HEK293 (cell line): ENCODE results near the gene SMIM41.

Source experiments
- CTCF ChIA-PET: fragments of 350-600 bp; formaldehyde crosslinking; extraction: SDS; loops from one replicate; lab custom pipeline; 2021; ENCODE audit warnings: antibody characterized with exemption; lab: Yijun Ruan, JAX
- POLR2A ChIA-PET: fragments of 300-600 bp; formaldehyde crosslinking; extraction: SDS; loops from one replicate; lab custom pipeline; 2020; ENCODE audit warnings: antibody characterized with exemption, inconsistent platforms; lab: Yijun Ruan, JAX
- H3K27ac ChIP-seq: fragments of 200-500 bp; sonication (Bioruptor generic); 2 replicates; pipeline ENCODE4 v1.5.1; 2014; ENCODE audit warnings: low read depth, low read length, control low read depth, inconsistent platforms; ENCODE audit errors: extremely low read depth
- H3K36me3 ChIP-seq, 2 experiments: fragments of 200-500 bp in 1 of 2; sonication (Bioruptor generic) in 1 of 2; 1 replicate in 1 of 2; 2 replicates in 1 of 2; pipeline ENCODE4 v1.5.1; 2014 to 2017; ENCODE audit warnings: inconsistent platforms in 2 of 2, low read length in 2 of 2; ENCODE audit not compliant: control insufficient read depth in 2 of 2, insufficient read depth in 1 of 2
- H3K4me1 ChIP-seq: fragments of 200-500 bp; sonication (Bioruptor generic); 2 replicates; pipeline ENCODE4 v1.5.1; 2014; ENCODE audit warnings: mild to moderate bottlenecking, low read length, inconsistent platforms; ENCODE audit not compliant: control insufficient read depth, insufficient read depth
- H3K4me3 ChIP-seq: 2 replicates; pipeline ENCODE4 v1.5.1; 2011; ENCODE audit warnings: low read depth, mild to moderate bottlenecking, control low read depth, low read length, moderate library complexity
- H3K9me3 ChIP-seq: fragments of 200-500 bp; sonication (Bioruptor generic); 2 replicates; pipeline ENCODE4 v1.5.1; 2014; ENCODE audit warnings: low read depth, low read length, inconsistent platforms; ENCODE audit not compliant: control insufficient read depth, insufficient read depth
- BCL11B ChIP-seq: fragments of 450-650 bp; formaldehyde crosslinking; IDR thresholded peaks from 2 replicates; pipeline ENCODE4 v1.5.1; 2016; ENCODE audit warnings: low read depth, missing biosample characterization, missing genetic modification characterization
- GLI2 ChIP-seq: fragments of 450-650 bp; formaldehyde crosslinking; IDR thresholded peaks from 2 replicates; pipeline ENCODE4; 2017; ENCODE audit warnings: missing biosample characterization, missing genetic modification characterization, low read depth, borderline replicate concordance
- KLF7 ChIP-seq: fragments of 450-650 bp; formaldehyde crosslinking; IDR thresholded peaks from 2 replicates; pipeline ENCODE4 v1.5.1; 2016; ENCODE audit warnings: missing biosample characterization, missing genetic modification characterization, borderline replicate concordance
- MYNN ChIP-seq: fragments of 450-650 bp; formaldehyde crosslinking; IDR thresholded peaks from 2 replicates; pipeline ENCODE4 v1.5.1; 2016; ENCODE audit warnings: missing biosample characterization, missing genetic modification characterization, borderline replicate concordance
- SALL2 ChIP-seq: fragments of 450-650 bp; formaldehyde crosslinking; IDR thresholded peaks from 2 replicates; pipeline ENCODE4 v1.5.0; 2017; ENCODE audit warnings: missing biosample characterization, mild to moderate bottlenecking, missing genetic modification characterization, borderline replicate concordance
- SP7 ChIP-seq: fragments of 450-650 bp; formaldehyde crosslinking; IDR thresholded peaks from 2 replicates; pipeline ENCODE4 v1.5.1; 2016; ENCODE audit warnings: missing biosample characterization, missing genetic modification characterization
- ZBTB1 ChIP-seq: fragments of 450-650 bp; formaldehyde crosslinking; IDR thresholded peaks from 2 replicates; pipeline ENCODE4 v1.5.1; 2016; ENCODE audit warnings: missing biosample characterization, missing genetic modification characterization
- ZEB2 ChIP-seq: fragments of 450-650 bp; formaldehyde crosslinking; IDR thresholded peaks from 2 replicates; pipeline ENCODE4 v1.5.1; 2016; ENCODE audit warnings: missing biosample characterization, missing genetic modification characterization
- ZFHX2 ChIP-seq: fragments of 450-650 bp; formaldehyde crosslinking; conservative IDR thresholded peaks from 2 replicates; pipeline ENCODE4 v1.5.1; 2016; ENCODE audit warnings: missing biosample characterization, missing genetic modification characterization
- ZFP69B ChIP-seq: fragments of 450-650 bp; formaldehyde crosslinking; IDR thresholded peaks from 2 replicates; pipeline ENCODE4 v1.5.1; 2016; ENCODE audit warnings: missing biosample characterization, missing genetic modification characterization
- ZNF10 ChIP-seq: fragments of 450-650 bp; formaldehyde crosslinking; IDR thresholded peaks from 2 replicates; pipeline ENCODE4 v1.5.1; 2017; ENCODE audit warnings: missing biosample characterization, missing genetic modification characterization
- ZNF146 ChIP-seq: fragments of 450-650 bp; formaldehyde crosslinking; IDR thresholded peaks from 2 replicates; pipeline ENCODE4 v1.5.1; 2016; ENCODE audit warnings: missing biosample characterization, missing genetic modification characterization
- ZNF211 ChIP-seq: fragments of 450-650 bp; formaldehyde crosslinking; IDR thresholded peaks from 2 replicates; pipeline ENCODE4 v1.5.1; 2016; ENCODE audit warnings: low read depth, missing biosample characterization, missing genetic modification characterization
- ZNF529 ChIP-seq: fragments of 450-650 bp; formaldehyde crosslinking; IDR thresholded peaks from 2 replicates; pipeline ENCODE4 v1.5.1; 2017; ENCODE audit warnings: missing genetic modification characterization, missing biosample characterization; ENCODE audit not compliant: insufficient replicate concordance
- ZNF654 ChIP-seq: fragments of 450-650 bp; formaldehyde crosslinking; IDR thresholded peaks from 2 replicates; pipeline ENCODE4 v1.5.1; 2016; ENCODE audit warnings: low read depth, missing biosample characterization, missing genetic modification characterization
- ZNF701 ChIP-seq: fragments of 450-650 bp; formaldehyde crosslinking; IDR thresholded peaks from 2 replicates; pipeline ENCODE4 v1.5.1; 2016; ENCODE audit warnings: missing biosample characterization, missing genetic modification characterization
- ZNF76 ChIP-seq: fragments of 450-650 bp; formaldehyde crosslinking; IDR thresholded peaks from 2 replicates; pipeline ENCODE4; 2016; ENCODE audit warnings: low read depth, missing biosample characterization, missing genetic modification characterization, borderline replicate concordance
- TF ChIP-seq, protein P1 (sequence below): fragments of 450-650 bp; formaldehyde crosslinking; IDR thresholded peaks from 2 replicates; pipeline ENCODE4 v1.5.1; 2016; ENCODE audit warnings: missing biosample characterization, missing genetic modification characterization
- TF ChIP-seq, protein P2 (sequence below): fragments of 450-650 bp; formaldehyde crosslinking; IDR thresholded peaks from 2 replicates; pipeline ENCODE4 v1.5.1; 2016; ENCODE audit warnings: missing biosample characterization, missing genetic modification characterization
- TF ChIP-seq, protein P3 (sequence below): fragments of 450-650 bp; formaldehyde crosslinking; IDR thresholded peaks from 2 replicates; pipeline ENCODE4 v1.5.1; 2016; ENCODE audit warnings: missing biosample characterization, missing genetic modification characterization, low read depth

SMIM41 gene

DNA sequence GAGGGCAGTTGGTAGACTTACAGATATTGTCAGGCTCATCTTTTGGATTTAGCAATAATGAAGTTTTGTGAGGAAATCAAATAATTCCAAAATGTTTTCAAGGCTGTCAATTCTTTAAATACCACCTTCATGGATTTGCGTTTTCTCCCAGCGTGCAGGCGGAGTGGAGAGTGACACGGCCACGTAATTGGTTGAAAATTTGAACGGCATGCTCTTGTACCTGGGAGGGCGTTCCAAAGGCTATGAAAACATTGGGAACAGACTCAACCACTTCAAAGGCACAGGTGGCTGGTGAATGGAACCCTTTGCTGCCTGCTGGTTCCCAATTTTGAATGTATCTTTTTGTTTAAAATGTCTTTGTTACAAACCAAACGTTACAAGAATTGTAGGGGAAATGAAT is 12.4 kb downstream of the SMIM41 start:
- CTCF ChIA-PET, result interaction anchor here (0.7 to 1.9 kb wide), 2 partner anchors 34 to 66 kb away, joined by 3 to 20 read pairs; no protein-coding TSS in a partner anchor
- POLR2A ChIA-PET, result no interaction called here
- TF ChIP-seq GLI2 (tag by site-specific recombination) (no peak), ZNF701 (no peak), KLF7 (no peak), ZFP69B (tag by site-specific recombination) (no peak), ZNF146 (tag by site-specific recombination) (no peak), ZFHX2 (no peak), ZNF211 (tag by site-specific recombination) (no peak), ZEB2 (tag by site-specific recombination) (no peak)
- TF ChIP-seq, protein P1, sequence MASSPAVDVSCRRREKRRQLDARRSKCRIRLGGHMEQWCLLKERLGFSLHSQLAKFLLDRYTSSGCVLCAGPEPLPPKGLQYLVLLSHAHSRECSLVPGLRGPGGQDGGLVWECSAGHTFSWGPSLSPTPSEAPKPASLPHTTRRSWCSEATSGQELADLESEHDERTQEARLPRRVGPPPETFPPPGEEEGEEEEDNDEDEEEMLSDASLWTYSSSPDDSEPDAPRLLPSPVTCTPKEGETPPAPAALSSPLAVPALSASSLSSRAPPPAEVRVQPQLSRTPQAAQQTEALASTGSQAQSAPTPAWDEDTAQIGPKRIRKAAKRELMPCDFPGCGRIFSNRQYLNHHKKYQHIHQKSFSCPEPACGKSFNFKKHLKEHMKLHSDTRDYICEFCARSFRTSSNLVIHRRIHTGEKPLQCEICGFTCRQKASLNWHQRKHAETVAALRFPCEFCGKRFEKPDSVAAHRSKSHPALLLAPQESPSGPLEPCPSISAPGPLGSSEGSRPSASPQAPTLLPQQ, result no peak

DNA sequence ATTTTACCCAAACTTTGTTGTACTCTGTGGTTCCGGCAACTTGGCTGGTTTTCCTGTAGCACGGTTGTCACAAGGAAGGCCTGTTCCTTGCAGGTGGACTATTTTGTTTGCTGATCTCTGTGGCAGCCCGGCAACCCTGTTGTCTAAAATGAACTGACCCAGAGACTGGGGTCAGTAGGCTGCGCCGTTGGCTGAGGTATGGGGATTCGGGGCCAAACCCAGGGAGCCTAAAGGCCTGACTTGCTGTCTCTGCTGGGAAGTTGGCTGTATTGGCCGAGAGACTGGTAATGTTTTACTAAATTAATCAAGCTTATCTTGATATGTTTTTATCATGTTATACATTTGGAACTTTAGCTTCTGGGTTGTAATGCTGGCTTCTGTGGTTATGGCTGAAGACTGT is 13.8 kb downstream of the SMIM41 start:
- no peaks in the 10 kb centered on the region for H3K36me3 ChIP-seq
- H3K4me1 ChIP-seq, result no peaks in the 10 kb centered on the region
- H3K4me3 ChIP-seq, result no peak overlapping the region
- ChIA-PET CTCF (interaction anchor here (0.7 to 2.1 kb wide), 7 partner anchors 9 to 667 kb away, joined by 3 to 15 read pairs (median 3); partner anchors contain the start of gene ATG101), POLR2A (no interaction called here)
- no peak overlapping the region for H3K27ac ChIP-seq
- no peak for TF ChIP-seq ZNF529 (tag by site-specific recombination)
- TF ChIP-seq MYNN (tag by site-specific recombination), result no peak
- TF ChIP-seq, protein P2, sequence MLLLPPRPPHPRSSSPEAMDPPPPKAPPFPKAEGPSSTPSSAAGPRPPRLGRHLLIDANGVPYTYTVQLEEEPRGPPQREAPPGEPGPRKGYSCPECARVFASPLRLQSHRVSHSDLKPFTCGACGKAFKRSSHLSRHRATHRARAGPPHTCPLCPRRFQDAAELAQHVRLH (tag by site-specific recombination), result no peak
- no peak for TF ChIP-seq SALL2 (tag by site-specific recombination)
- no peak for TF ChIP-seq SP7 (tag by site-specific recombination)
- TF ChIP-seq, protein P3, sequence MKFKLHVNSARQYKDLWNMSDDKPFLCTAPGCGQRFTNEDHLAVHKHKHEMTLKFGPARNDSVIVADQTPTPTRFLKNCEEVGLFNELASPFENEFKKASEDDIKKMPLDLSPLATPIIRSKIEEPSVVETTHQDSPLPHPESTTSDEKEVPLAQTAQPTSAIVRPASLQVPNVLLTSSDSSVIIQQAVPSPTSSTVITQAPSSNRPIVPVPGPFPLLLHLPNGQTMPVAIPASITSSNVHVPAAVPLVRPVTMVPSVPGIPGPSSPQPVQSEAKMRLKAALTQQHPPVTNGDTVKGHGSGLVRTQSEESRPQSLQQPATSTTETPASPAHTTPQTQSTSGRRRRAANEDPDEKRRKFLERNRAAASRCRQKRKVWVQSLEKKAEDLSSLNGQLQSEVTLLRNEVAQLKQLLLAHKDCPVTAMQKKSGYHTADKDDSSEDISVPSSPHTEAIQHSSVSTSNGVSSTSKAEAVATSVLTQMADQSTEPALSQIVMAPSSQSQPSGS (tag by site-specific recombination), result no peak
- no peak for TF ChIP-seq ZNF76 (tag by site-specific recombination)
- TF ChIP-seq ZNF654 (tag by site-specific recombination), result no peak
- TF ChIP-seq ZBTB1 (tag by site-specific recombination), result no peak
- H3K9me3 ChIP-seq, result no peaks in the 10 kb centered on the region

More for the DNA sequence above, 12.4 kb downstream of the SMIM41 start:
- H3K4me1 ChIP-seq, result no peaks in the 10 kb centered on the region
- H3K36me3 ChIP-seq, result no peaks in the 10 kb centered on the region
- H3K27ac ChIP-seq, result no peak overlapping the region
- H3K4me3 ChIP-seq, result no peak overlapping the region
- H3K9me3 ChIP-seq, result no peaks in the 10 kb centered on the region

DNA sequence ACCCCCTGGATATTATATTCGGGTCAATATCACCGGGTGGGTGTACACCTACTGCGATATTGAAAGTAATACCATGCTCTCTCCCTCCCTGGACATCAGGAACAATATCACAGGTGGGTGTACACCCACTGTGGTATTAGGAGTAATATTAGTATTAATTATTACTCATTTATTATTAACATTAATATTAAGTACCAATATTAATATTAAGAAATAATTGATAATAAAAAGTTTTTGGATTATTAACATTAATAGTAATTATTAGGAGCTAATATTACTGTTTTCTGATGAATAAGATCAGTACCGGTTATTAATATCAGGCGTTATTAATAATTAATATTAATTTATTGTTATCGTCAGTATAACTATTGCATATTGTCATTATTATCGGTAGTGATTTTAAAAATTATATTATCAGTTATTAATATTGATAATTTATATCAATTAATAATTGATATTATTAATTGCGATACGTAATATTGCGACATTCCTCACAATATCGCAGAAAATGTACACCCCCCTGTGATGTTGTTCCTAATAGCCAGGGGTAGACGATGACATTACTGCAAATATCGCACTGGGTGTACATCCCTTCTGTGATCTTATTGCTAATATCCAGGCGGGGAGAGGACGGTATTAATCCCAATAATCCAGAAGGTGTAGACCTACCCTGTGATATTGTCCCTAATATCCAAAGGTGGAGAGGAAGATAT is 17.0 kb downstream of the SMIM41 start:
- no peaks in the 10 kb centered on the region for H3K9me3 ChIP-seq
- CTCF ChIA-PET, result interaction anchor here (1.0 kb wide), 1 partner anchor 70 kb away, joined by 3 read pairs; no protein-coding TSS in a partner anchor
- TF ChIP-seq ZNF10, result no peak
- peak; percentile 48; the same call in 1 of the 2 replicates for TF ChIP-seq BCL11B (tag by site-specific recombination)
- TF ChIP-seq, all 188 proteins: peak for 1
- Histone ChIP-seq H3K4me1 (no peaks in the 10 kb centered on the region), H3K27ac (no peak overlapping the region), H3K36me3 (no peaks in the 10 kb centered on the region), H3K4me3 (no peak overlapping the region)
- POLR2A ChIA-PET, result no interaction called here
